ENCODE results near the gene LASP1.

GRCh38 chr17:38885044-38885727 lies 15.3 kb downstream of the LASP1 start:
- TF ChIP-seq CTCF (IDR thresholded peaks at IDR 0.05): no peak
- no peak for TF ChIP-seq POLR2A (IDR thresholded peaks at IDR 0.05)

All from thyroid gland (tissue), 4 donors.